HUES64 (cell line): ENCODE results near the gene TIFAB.
A peak's percentile ranks its signal among the peaks of the same experiment; 100 is the strongest.

Experiments used
- H3K27ac ChIP-seq: 2 replicates; pipeline ENCODE4 v1.7.0; 2013; ENCODE audit warnings: low read depth, low read length, inconsistent platforms
- H3K27me3 ChIP-seq: 2 replicates; pipeline ENCODE4 v1.6.1; 2013; ENCODE audit warnings: mild to moderate bottlenecking, low read length; ENCODE audit not compliant: insufficient read depth
- H3K36me3 ChIP-seq: 2 replicates; pipeline ENCODE4 v1.6.1; 2013; ENCODE audit warnings: mild to moderate bottlenecking, low read length; ENCODE audit not compliant: insufficient read depth
- H3K4me1 ChIP-seq: 2 replicates; pipeline ENCODE4 v1.6.1; 2013; ENCODE audit warnings: mild to moderate bottlenecking, low read length, moderate library complexity; ENCODE audit not compliant: insufficient read depth
- H3K4me3 ChIP-seq: 2 replicates; pipeline ENCODE4 v1.5.1; 2013; ENCODE audit warnings: mild to moderate bottlenecking, low read length, moderate library complexity
- H3K9ac ChIP-seq: 2 replicates; pipeline ENCODE4 v1.6.1; 2013; ENCODE audit warnings: mild to moderate bottlenecking, low read depth, low read length
- H3K9me3 ChIP-seq: 2 replicates; pipeline ENCODE4 v1.6.1; 2013; ENCODE audit warnings: low read depth, low read length; ENCODE audit not compliant: insufficient read depth
- WGBS: fragments of 150-250, 120-280 bp; methylation state at CpG from one replicate; pipeline ENCODE4 v1.1.7; 2013; ENCODE audit warnings: missing lambda C conversion rate; 5-methylcytosine and 5-hydroxymethylcytosine counted together

Gene TIFAB

DNA sequence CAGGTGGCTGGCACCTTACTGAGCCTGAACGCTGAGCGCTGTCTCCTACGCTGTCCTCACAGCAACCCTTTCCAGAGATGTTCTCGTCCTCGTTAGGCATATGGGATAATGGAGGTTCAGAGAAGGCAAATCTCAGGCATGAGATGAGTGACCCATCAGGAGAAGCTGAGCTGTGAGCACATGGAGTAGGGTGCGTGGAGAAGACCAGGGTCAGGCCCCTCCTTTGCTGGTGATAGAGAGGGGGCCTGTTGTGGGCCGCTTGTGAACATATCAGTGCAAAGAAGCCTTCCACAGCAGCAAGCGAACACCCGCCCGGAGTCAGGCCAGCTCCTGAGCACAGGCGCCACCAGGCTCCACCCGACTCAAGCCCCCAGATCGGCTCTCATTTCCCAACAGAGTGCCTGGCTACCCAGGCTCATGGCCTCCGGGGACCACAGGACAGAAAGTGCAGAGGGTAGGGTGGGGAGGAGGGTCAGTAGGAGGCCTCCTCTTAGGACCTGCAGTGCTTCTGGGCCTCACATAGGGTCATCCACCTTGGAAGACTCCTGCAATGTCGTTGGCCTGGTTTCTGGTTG is 15.0 kb upstream of the TIFAB start:
- no peak overlapping the region for H3K27ac ChIP-seq
- WGBS, result 45% methylated on average over 15 of the region's 15 CpGs
- no peaks in the 10 kb centered on the region for H3K36me3 ChIP-seq
- H3K4me3 ChIP-seq, result peak overlapping the region; percentile 42
- H3K27me3 ChIP-seq, result peaks cover 99% of the 10 kb centered on the region
- peaks cover 15% of the 10 kb centered on the region for H3K4me1 ChIP-seq
- no peaks in the 10 kb centered on the region for H3K9me3 ChIP-seq
- no peak overlapping the region for H3K9ac ChIP-seq

DNA sequence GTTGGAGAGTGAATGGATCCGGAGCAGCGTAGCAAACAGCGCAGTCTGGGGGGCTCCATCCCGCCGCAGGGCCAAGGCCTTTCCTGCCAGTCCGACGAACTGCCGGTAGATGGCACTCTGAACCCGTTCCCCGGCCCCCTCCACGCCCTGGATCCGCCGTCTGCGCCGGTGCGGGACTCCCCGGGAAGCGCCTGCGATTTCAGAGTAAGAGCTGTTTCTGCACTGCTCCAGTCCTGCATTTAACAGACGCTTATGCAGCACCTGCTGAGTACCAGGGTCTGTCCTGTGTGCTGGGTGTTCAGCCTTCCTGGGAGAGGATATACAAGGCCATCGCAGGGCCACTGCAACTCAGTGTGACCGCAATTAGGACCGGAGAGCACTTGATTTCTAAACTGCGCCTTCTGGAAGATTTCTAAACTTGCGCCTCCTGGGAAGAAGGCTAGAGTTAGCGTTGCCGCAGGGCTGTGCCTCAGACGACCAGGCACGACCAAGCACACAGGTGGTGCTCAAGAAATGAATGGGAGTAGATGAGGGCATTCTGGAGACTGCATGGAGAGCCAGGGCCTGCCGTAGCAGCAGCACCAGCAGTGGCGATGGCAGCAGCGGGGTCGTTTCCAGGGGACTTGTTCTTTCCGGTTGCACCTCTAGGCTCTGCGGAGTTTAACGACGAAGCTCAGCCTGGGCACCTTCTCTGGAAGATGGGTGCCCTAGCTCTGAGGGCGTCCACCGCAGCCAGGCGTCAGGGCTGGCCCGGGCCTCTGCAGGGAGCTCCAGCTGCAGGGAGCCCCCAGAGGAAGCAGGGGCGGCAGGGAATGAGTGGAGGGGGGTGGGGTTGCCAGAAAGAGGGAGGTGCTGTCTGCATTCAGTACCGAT is 14.3 kb upstream of the TIFAB start:
- Histone ChIP-seq H3K27ac (no peak overlapping the region), H3K9me3 (no peaks in the 10 kb centered on the region), H3K27me3 (peaks cover 99% of the 10 kb centered on the region), H3K36me3 (no peaks in the 10 kb centered on the region), H3K4me3 (peak overlapping the region; percentile 42), H3K4me1 (peaks cover 15% of the 10 kb centered on the region), H3K9ac (no peak overlapping the region)
- WGBS, result 3% methylated on average over 43 of the region's 43 CpGs

DNA sequence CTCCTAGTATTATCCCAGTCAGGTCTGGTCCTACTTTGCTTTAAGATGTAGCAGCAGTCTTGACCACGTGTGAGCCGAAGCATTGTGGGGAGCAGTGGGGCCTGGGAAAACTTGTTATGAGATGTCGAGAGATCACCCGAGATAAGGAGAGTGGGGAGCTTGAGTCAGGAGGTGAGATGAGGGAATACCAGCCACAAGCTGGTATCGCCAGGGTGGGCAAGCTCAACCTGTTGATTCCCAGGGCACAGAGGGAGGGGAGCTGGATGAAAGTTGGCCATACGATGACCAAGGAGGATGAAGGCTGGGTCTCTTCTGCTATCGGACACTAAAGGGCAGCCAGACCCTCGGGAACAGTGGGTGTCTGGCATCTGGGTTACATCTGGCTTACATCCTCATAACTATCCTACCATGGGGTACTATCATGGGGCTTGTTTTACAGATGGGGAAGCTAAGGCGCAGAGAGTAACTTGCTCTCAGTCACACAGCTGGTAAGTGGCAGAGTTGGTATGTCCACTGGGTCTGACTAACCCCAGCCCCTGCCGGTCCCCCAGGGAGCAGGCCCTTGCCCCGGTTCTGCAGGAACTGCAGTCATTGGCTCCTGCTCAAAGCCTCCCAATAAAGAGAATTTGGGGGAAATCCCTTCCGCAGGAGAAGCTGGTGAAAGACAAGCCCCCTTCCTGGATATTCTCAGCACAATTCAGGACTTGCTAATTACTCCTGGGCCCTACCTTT is 13.4 kb upstream of the TIFAB start:
- no peaks in the 10 kb centered on the region for H3K36me3 ChIP-seq
- H3K4me1 ChIP-seq, result peaks cover 15% of the 10 kb centered on the region
- no peaks in the 10 kb centered on the region for H3K9me3 ChIP-seq
- H3K4me3 ChIP-seq, result no peak overlapping the region; the same call in 1 of the 2 replicates
- H3K27ac ChIP-seq, result no peak overlapping the region
- H3K9ac ChIP-seq, result no peak overlapping the region
- 61% methylated on average over 12 of the region's 12 CpGs for WGBS
- peaks cover 100% of the 10 kb centered on the region for H3K27me3 ChIP-seq

DNA sequence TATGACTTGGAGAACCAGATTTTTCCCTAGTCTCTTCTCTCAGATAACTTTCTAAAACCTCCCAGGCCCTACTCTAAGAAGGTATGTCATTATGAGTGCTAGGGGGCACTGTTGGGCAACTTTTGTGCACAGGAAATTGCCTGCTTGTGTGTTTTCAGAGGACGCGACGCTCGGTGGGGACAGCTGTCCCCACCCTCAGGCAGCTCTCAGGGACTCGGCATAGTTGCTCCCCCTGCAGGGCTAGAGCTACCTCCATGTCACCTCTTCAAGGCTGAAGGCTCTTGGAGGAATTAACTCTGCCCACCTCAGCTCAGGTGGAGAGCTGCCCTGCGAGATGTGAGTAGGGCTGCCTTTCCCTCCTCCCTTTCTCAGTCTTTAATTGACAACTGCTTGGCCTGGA is 10.2 kb upstream of the TIFAB start:
- H3K9ac ChIP-seq, result no peak overlapping the region
- H3K27ac ChIP-seq, result no peak overlapping the region
- WGBS, result 4% methylated on average over 6 of the region's 6 CpGs
- H3K4me1 ChIP-seq, result peaks cover 11% of the 10 kb centered on the region
- no peak overlapping the region for H3K4me3 ChIP-seq
- peaks cover 94% of the 10 kb centered on the region for H3K27me3 ChIP-seq
- no peaks in the 10 kb centered on the region for H3K36me3 ChIP-seq
- H3K9me3 ChIP-seq, result no peaks in the 10 kb centered on the region

DNA sequence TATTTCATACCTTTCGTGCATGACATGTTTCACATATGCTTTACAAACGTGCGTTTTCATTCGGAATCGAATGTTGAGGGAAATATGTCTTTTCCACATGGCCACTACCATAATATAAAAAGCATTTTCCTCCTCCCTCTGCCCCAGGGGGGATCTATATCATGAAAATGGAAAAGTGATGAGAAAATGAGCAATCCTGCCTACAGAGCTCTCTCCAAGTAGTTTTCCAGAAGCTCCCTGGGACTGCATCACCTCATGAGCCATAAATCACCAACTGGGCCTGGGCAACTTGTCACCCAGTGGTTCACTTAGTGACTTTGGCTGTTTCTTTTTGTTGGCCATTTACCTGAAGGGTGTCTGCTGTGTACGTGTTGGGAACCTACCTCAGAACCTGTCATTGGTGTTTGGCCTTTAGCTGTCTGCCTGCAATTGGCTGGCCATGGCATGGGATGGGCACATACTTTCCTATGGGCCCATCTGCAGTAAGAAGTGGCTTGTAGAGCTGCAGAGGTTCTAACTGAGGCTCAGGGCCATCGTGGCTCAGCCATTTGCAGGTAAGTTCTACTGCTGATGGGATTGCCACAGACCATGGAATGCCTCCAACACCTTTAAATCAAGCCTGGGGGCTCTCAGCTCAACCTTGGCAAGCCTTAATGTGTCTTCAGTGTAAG is 9.5 kb upstream of the TIFAB start:
- peaks cover 94% of the 10 kb centered on the region for H3K27me3 ChIP-seq
- no peak overlapping the region for H3K4me3 ChIP-seq
- no peaks in the 10 kb centered on the region for H3K36me3 ChIP-seq
- H3K9me3 ChIP-seq, result no peaks in the 10 kb centered on the region
- H3K9ac ChIP-seq, result no peak overlapping the region
- no peak overlapping the region for H3K27ac ChIP-seq
- WGBS, result 90% methylated on average over 7 of the region's 7 CpGs
- peaks cover 4% of the 10 kb centered on the region; the same call in 1 of the 2 replicates for H3K4me1 ChIP-seq

DNA sequence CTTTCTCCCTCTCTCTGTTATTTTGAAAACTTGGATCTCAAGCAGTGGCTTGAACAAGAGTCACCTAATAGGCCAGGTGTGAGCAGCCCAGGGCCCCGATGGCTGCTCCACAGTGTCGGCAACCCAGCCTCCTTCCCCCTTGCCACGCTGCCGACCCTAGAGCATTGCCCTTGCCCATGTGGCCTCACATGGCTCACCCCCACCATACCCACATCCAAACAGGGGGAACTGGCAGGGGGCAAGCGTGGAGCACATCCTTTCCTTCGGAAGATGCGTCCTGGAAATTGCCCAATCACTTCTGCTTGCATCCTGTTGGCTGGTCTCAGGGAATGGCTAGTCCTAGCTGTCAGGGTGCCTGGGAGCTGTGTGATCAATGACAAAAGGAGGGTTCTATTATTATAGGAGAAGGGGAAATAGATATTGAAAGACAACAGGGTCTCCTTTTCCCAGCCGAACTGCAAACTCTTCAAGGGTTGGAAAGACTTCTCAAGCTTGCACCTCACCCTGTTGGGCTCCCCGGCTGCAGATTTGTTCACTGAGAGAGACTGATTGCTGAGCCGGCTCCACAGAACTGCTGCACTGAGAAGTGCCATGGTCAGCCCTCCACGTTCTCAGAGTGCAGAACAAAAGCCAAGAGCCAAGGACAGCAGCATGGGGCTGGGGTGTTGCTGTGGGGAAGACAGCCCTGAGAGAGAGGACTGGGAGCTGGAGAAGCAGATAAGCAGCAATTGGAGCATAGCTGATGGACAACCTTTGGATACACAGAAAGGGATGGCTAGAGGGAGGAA is 8.3 kb upstream of the TIFAB start:
- Histone ChIP-seq H3K4me3 (no peak overlapping the region), H3K27ac (no peak overlapping the region), H3K9me3 (no peaks in the 10 kb centered on the region), H3K36me3 (no peaks in the 10 kb centered on the region), H3K4me1 (no peaks in the 10 kb centered on the region), H3K9ac (no peak overlapping the region), H3K27me3 (peaks cover 93% of the 10 kb centered on the region)
- WGBS, result 84% methylated on average over 11 of the region's 11 CpGs

DNA sequence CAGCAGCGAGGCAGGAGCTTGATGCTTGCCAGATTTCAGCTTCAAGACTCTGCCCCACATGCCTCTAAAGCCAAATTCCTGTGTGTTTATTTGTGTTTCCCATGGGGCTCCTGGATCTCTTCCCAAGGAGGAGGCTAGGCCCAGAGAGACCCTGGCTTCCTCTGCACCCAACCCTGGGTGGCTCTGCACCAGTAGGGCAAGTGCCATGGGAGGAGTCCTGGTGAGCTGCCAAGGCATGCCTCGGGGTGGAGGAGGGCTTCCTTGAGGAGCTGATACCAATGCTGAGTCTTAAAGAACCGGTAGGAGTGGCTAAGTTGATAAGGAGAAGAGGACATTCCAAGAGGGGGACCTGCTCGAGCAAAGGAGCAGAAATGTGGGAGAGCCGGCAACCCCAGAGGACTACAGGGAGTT is 6.8 kb upstream of the TIFAB start:
- no peaks in the 10 kb centered on the region for H3K36me3 ChIP-seq
- H3K27ac ChIP-seq, result no peak overlapping the region
- no peak overlapping the region for H3K9ac ChIP-seq
- no peaks in the 10 kb centered on the region for H3K4me1 ChIP-seq
- H3K4me3 ChIP-seq, result no peak overlapping the region
- 82% methylated on average over 5 of the region's 5 CpGs for WGBS
- H3K9me3 ChIP-seq, result no peaks in the 10 kb centered on the region
- peaks cover 88% of the 10 kb centered on the region for H3K27me3 ChIP-seq

DNA sequence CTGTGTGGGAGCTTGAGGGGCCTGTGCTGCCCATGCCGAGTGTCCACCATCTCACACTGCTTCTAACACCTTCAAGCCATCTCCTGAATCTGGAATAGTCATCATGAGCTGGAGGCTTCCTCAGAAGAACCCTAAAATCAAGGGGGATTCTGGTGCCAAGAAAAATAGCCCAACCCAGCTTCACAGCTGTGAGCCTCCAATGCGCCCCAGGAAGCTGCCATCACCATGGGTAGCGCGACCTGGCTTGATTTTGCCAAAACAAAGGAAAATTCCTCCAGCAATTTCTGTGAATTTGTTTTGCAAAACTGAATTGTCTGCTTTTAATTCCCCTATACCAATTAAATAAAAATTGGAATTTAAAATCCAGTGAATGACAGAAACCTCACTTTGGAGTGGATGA is 6.2 kb upstream of the TIFAB start:
- no peak overlapping the region for H3K9ac ChIP-seq
- H3K9me3 ChIP-seq, result no peaks in the 10 kb centered on the region
- WGBS, result 94% methylated on average over 4 of the region's 4 CpGs
- no peaks in the 10 kb centered on the region for H3K4me1 ChIP-seq
- H3K4me3 ChIP-seq, result no peak overlapping the region
- no peaks in the 10 kb centered on the region for H3K36me3 ChIP-seq
- no peak overlapping the region for H3K27ac ChIP-seq
- H3K27me3 ChIP-seq, result peaks cover 86% of the 10 kb centered on the region

DNA sequence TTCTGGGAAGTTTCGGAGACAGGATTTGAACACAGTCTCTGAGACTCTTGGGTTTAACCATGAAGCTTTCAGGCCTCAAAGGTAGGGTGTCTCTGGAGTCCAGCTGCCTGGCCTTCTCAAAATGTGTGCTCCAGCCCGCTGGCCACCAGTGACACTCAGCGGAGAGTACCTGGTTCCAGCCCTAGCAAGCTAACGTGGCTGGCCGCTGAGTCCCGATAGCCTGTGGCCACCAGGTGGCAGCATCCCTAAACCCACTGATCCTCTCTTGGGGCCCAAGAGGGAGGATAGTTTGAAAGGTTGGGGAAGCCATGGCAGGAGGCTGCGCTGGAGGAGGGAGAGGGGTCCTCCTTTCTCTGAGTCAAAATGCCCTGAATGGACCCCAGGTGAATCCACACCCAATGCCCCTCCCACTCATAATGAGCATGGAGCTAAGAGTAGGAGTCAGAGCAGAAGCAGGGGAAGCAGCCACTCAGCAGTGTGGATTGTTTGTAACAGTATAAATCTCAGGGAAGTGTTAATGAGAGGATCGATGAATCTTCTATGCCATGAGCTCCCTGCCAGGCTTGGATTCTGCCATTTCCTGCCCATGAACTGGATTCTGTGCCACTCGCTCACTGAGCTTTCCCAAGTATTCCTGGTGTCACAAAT is 5.4 kb upstream of the TIFAB start:
- Histone ChIP-seq H3K27ac (no peak overlapping the region), H3K36me3 (no peaks in the 10 kb centered on the region), H3K27me3 (peaks cover 86% of the 10 kb centered on the region), H3K9me3 (no peaks in the 10 kb centered on the region), H3K9ac (no peak overlapping the region), H3K4me1 (no peaks in the 10 kb centered on the region), H3K4me3 (no peak overlapping the region)
- 48% methylated on average over 8 of the region's 9 CpGs for WGBS
